ENCODE results near the gene CHRNB1. TPM values are rescaled to one million over a fixed set of nuclear protein-coding genes. Genes with fewer than 3 reads are reported as not detected.

CHRNB1 gene
- total RNA-seq, 1 donor from 2014 or later: 21.3 TPM

DNA sequence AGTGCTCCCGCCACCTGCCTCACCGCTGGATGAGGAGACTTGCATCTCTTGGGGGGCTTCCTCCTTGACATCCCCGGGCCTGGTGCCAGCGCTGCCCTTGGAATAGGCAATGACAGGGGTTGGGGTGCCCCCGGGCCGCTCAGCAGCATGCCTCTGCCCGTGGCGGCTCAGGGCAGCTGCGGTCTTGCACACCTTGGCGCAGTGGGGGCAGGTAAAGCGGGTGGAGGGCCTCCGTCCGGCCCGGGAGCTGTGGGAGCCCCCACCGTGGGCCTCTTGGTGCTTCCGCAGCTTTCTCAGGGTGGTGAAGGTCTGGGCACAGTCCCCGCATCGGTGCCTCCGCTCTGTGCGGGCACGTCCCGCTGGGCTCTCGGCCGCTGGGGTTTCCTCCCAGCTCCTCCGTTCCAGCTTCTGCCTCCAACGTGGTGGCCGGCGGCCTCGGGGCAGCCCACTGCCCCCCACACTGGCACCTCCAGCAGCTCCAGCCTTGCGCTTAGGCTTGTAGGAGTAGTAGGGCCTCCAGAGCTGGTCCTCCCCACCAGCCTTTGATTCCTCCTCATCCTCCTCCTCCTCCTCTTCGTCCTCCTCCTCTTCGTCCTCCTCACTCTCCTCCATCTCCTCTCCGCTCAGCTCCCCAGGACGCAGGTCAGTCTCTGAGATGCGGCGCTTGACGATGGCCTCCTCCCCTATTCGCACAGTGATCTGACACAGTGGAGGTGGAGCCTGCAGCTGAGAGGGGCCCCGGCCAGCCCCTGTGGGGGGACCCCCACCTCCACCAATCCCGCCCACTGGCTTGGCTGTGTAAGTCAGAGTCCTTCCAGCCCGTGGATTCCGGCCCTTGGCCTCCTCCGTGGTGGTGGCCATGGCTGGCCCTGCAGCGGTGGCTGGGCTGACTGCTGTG is 17.9 kb downstream of the CHRNB1 start:
- no peak for DNase-seq (ENCODE audit: low read depth)
- H3K4me3 ChIP-seq (ENCODE audit: low read depth, low read length): no peak overlapping the region
- TF ChIP-seq, protein P1, sequence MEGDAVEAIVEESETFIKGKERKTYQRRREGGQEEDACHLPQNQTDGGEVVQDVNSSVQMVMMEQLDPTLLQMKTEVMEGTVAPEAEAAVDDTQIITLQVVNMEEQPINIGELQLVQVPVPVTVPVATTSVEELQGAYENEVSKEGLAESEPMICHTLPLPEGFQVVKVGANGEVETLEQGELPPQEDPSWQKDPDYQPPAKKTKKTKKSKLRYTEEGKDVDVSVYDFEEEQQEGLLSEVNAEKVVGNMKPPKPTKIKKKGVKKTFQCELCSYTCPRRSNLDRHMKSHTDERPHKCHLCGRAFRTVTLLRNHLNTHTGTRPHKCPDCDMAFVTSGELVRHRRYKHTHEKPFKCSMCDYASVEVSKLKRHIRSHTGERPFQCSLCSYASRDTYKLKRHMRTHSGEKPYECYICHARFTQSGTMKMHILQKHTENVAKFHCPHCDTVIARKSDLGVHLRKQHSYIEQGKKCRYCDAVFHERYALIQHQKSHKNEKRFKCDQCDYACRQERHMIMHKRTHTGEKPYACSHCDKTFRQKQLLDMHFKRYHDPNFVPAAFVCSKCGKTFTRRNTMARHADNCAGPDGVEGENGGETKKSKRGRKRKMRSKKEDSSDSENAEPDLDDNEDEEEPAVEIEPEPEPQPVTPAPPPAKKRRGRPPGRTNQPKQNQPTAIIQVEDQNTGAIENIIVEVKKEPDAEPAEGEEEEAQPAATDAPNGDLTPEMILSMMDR (conservative IDR thresholded peaks at IDR 0.05; ENCODE audit: low read depth, low read length): no peak

DNA sequence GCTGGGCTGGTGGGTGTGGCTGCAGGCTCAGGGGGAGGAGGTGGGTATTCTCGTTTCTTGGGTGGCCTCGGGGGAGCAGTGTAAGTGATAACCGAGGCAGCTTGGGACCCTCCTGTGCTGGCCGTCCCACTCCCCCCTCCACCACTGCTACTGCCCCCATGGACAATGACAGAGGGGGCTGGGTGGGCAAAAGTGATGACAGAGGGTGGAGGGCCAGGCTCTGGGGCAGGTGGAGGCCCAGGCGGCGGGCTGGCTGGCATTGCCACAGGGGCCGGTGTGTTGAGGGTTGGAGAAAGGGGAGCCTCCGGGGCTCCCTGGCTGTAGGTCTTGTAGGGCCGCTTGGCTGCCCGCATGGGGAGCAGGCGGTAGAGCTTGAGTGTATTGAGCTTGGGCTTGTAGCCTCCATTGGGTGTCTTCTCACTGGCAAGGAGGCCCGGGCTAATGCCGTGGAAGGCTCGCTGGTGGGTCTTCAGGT is 18.5 kb downstream of the CHRNB1 start:
- no peak overlapping the region for H3K4me3 ChIP-seq (ENCODE audit: low read depth, low read length)
- TF ChIP-seq, protein P1 (conservative IDR thresholded peaks at IDR 0.05; ENCODE audit: low read depth, low read length): no peak
- no peak for DNase-seq (ENCODE audit: low read depth)

DNA sequence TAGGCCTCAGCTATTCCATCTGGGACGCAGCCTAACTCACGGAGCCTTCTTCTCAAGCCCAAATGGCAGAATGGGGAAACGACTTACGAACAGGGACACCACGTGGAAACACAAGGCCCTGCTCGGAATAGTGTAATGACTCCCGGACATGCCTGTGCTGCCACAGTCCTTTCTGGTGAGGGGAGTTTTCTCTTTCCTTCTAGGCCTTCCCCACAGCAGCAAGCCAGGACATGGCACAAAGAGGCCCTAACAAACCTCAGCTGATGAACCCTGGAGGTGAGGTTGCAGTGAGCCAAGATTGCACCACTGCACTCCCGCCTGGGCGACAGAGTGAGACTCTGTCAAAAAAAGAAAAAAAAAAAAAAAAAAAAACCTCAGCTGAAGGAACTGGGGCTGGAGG is 19.2 kb downstream of the CHRNB1 start:
- H3K4me3 ChIP-seq (ENCODE audit: low read depth, low read length): no peak overlapping the region
- DNase-seq (ENCODE audit: low read depth): no peak
- TF ChIP-seq, protein P1 (conservative IDR thresholded peaks at IDR 0.05; ENCODE audit: low read depth, low read length): no peak

DNA sequence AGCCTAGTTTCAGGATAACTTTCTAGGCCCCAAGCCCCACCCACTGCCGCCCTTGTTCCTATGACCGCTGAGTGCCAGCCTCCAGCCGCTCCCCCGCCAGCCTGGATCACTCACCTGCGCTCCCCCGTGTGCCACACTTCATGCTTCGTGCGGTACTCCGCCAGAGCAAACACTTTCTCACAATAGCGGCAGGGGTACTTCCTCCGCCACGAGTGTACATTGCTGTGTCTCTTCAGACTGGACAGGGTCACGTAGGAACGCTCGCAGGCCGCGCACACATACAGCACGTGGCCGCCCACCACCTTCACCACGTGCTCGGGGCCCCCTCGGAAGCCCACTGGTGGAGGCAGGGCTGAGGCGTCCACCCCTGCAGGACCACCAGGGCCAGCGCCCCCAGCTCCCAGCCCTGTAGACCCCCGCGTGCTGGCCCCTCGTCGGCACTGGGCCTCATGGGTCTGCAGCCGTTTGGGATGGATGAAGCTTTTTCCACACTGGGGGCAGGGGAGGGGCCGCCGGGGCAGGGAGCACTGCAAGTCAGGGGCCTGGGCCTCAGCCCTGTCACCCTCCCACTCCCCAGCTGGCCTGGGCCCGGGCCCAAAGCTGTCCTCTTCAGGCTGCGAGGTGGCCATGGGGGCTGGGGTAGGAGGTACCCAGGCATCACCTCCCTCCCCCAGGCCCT is 20.9 kb downstream of the CHRNB1 start:
- no peak overlapping the region for H3K4me3 ChIP-seq (ENCODE audit: low read depth, low read length)
- no peak for DNase-seq (ENCODE audit: low read depth)
- TF ChIP-seq, protein P1 (conservative IDR thresholded peaks at IDR 0.05; ENCODE audit: low read depth, low read length): no peak

DNA sequence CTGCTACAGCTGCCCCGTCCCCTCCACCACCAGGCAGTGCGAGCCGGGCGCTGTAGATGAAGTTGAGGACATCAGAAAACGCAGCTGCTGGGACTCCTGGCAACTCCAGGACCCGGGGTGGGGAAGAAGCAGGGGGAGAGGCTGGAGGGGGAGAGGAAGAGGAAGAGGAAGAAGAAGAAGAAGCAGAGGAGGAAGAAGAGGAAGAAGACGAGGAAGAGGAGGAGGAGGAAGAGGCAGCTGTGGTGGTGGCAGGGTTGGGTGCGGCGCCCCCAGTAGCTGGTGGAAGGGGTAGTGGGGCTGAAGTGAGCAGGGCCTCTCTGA is 21.4 kb downstream of the CHRNB1 start:
- DNase-seq (ENCODE audit: low read depth): no peak
- no peak overlapping the region for H3K4me3 ChIP-seq (ENCODE audit: low read depth, low read length)
- TF ChIP-seq, protein P1 (conservative IDR thresholded peaks at IDR 0.05; ENCODE audit: low read depth, low read length): no peak

DNA sequence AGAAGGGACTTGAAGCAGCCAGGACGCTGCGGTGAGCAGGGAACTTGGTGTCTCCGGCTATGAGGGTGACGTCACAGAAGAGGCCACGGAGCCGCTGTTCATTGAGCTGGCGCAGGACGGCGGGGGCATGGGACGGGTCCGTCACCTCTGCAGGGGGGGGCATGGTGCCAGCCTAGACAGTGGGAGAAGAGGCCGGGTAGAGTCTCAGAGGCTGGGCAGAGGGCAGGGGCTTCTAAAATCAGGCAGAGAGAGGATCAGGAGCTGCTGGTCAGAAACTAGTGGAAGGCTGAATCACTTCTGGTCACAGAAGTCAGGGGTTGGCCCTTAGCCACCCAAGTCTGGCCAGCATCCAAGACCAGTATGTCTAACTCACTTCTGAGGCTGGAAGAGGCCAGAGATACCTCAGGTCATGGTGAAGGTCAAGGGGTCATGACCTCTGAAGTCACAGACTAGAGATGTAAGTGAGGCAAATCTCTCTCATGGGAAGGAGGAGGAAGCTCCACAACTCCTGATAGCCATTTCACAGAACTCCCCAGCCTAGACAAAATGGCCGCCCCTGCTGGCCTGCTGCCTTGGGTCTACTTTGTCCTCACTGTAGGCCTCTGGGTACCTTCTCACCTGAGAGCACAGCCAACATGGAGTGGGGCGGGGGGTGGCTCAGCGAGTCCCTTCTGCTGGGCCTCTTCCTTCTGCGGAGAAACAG is 21.9 kb downstream of the CHRNB1 start:
- no peak overlapping the region for H3K4me3 ChIP-seq (ENCODE audit: low read depth, low read length)
- TF ChIP-seq, protein P1 (conservative IDR thresholded peaks at IDR 0.05; ENCODE audit: low read depth, low read length): no peak
- DNase-seq (ENCODE audit: low read depth): no peak

All from epithelial cell of proximal tubule (primary cell).